ENCODE data around the gene FAM131C. TPM values are rescaled to one million over a fixed set of nuclear protein-coding genes. Genes with fewer than 3 reads are reported as not detected.

Gene FAM131C
- total RNA-seq, 1 experiment from 2014 or later, result not detected

- Histone ChIP-seq H3K27ac (no peak overlapping the region), H3K4me3 (no peak overlapping the region)
These were observed 2.8 kb upstream of the FAM131C start for GRCh38 chr1:16076031-16076864.

GRCh38 chr1:16075337-16076030 lies 2.0 kb upstream of the FAM131C start:
- H3K4me3 ChIP-seq, result no peak overlapping the region
- peaks cover 10% of the 10 kb centered on the region for H3K4me1 ChIP-seq
- no peak overlapping the region for H3K27ac ChIP-seq
- DNase-seq, result peak in 1 of 2 experiments; percentile 45
- H3K9me3 ChIP-seq (replicated peaks), result no peaks in the 10 kb centered on the region
- H3K27me3 ChIP-seq, result peaks cover 18% of the 10 kb centered on the region; the same call in 1 of the 2 replicates
- H3K36me3 ChIP-seq, result no peaks in the 10 kb centered on the region

More at GRCh38 chr1:16076031-16076864, 2.8 kb upstream of the FAM131C start:
- peaks cover 10% of the 10 kb centered on the region for H3K4me1 ChIP-seq
- peaks cover 15% of the 10 kb centered on the region; the same call in 1 of the 2 replicates for H3K27me3 ChIP-seq
- H3K9me3 ChIP-seq (replicated peaks), result no peaks in the 10 kb centered on the region
- DNase-seq, result peak; percentile 81 to 84
- no peaks in the 10 kb centered on the region for H3K36me3 ChIP-seq

DNA sequence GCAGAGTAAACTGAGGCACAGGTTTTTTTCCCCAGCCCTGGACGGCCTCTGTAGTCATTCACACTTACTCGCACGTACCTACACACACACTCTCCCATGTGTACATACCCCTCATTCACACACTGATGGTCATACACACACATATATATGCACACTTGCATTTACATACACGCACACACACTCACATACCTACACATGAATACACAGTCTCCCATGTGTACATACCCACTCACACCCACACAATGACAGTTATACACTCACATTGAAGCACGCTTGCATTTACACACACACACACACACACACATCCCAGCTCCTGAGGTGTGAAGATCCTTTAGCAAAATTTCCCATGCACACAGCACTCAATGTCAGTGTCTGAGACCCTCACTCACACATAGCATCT lies 766 bp upstream of the FAM131C start:
- no peak for DNase-seq
- Histone ChIP-seq H3K4me3 (no peak overlapping the region), H3K4me1 (peaks cover 10% of the 10 kb centered on the region), H3K36me3 (no peaks in the 10 kb centered on the region), H3K9me3 (replicated peaks) (no peaks in the 10 kb centered on the region), H3K27ac (no peak overlapping the region), H3K27me3 (peaks cover 21% of the 10 kb centered on the region; the same call in 1 of the 2 replicates)

- Histone ChIP-seq H3K36me3 (no peaks in the 10 kb centered on the region), H3K27ac (no peak overlapping the region), H3K27me3 (peaks cover 31% of the 10 kb centered on the region), H3K4me3 (peak overlapping the region; percentile 42), H3K4me1 (peaks cover 12% of the 10 kb centered on the region), H3K9me3 (replicated peaks) (no peaks in the 10 kb centered on the region)
- DNase-seq, result no peak
These were observed 601 bp downstream of the FAM131C start for GRCh38 chr1:16072616-16073484.

GRCh38 chr1:16072095-16072494 lies 1.4 kb downstream of the FAM131C start:
- Histone ChIP-seq H3K9me3 (replicated peaks) (no peaks in the 10 kb centered on the region), H3K4me1 (peaks cover 17% of the 10 kb centered on the region), H3K36me3 (no peaks in the 10 kb centered on the region), H3K27ac (no peak overlapping the region), H3K27me3 (peaks cover 34% of the 10 kb centered on the region), H3K4me3 (no peak overlapping the region)
- no peak for DNase-seq

DNA sequence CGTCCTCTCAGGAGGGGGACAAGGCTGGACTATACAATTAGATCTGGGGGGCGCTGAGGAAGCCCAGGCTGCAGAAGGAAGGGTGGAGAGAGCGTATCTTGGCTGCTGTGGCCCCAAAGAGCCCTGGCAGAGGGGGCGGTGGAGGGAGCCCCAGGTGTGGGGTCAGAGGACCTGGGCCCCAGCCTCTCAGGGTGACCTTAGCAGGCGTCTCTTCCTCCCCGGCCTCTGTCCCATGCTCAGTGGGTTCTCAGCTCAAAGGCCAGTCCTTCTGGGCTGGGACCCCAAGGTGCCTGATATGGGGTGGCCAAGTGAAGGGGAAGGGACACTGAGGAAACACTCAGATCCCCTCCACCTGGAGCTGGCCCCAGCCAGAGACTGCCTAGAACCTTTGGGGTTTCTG lies 1.8 kb downstream of the FAM131C start:
- H3K9me3 ChIP-seq (replicated peaks), result no peaks in the 10 kb centered on the region
- H3K4me3 ChIP-seq, result no peak overlapping the region
- DNase-seq, result no peak
- no peaks in the 10 kb centered on the region for H3K36me3 ChIP-seq
- H3K27me3 ChIP-seq, result peaks cover 34% of the 10 kb centered on the region
- H3K27ac ChIP-seq, result no peak overlapping the region
- H3K4me1 ChIP-seq, result peaks cover 22% of the 10 kb centered on the region

DNA sequence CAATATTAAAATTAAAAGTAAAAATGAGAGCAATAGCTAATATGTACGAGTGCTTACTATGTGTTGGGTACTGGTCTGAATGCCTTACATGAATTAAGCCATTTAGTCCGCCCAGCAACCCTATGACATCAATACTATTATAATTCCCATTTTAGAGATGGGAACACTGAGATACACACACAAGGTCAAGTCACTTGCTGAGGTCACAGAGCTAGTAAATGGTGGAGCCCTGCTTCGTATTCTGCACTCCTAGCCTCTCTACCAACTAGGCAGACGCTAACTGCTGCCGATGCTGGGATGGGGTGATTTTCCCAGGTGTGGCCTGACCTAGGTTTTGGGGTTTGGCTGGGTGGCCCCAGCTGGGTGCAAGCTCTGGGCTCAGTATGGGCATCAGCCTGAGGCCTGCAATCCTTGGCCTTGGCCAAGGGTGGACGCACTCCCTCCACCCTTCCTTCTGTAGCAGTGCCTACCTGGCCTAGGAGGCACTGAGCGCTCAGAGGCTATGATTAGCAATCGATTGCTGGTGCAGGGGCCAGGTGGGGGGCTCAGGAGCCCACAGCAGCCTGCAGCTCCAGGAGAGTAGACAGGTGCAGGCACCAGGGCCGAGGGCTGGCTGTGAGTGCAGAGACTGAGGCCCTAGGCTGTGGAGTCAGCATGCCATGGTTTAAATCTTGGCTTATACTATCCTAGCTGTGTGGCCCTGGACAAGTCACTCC lies 2.7 kb downstream of the FAM131C start:
- DNase-seq, result no peak
- H3K4me1 ChIP-seq, result peaks cover 19% of the 10 kb centered on the region
- H3K27me3 ChIP-seq, result peaks cover 38% of the 10 kb centered on the region
- no peaks in the 10 kb centered on the region for H3K36me3 ChIP-seq
- H3K4me3 ChIP-seq, result no peak overlapping the region
- no peak overlapping the region for H3K27ac ChIP-seq
- no peaks in the 10 kb centered on the region for H3K9me3 ChIP-seq (replicated peaks)

GRCh38 chr1:16068356-16069270 lies 4.8 kb downstream of the FAM131C start:
- Histone ChIP-seq H3K4me1 (peaks cover 15% of the 10 kb centered on the region), H3K36me3 (no peaks in the 10 kb centered on the region), H3K9me3 (replicated peaks) (no peaks in the 10 kb centered on the region), H3K27me3 (peaks cover 52% of the 10 kb centered on the region), H3K27ac (no peak overlapping the region), H3K4me3 (no peak overlapping the region)
- DNase-seq, result no peak

- H3K27ac ChIP-seq, result no peak overlapping the region
- peaks cover 56% of the 10 kb centered on the region for H3K27me3 ChIP-seq
- H3K36me3 ChIP-seq, result no peaks in the 10 kb centered on the region
- DNase-seq, result no peak
- H3K4me1 ChIP-seq, result peaks cover 15% of the 10 kb centered on the region
- H3K4me3 ChIP-seq, result no peak overlapping the region
- H3K9me3 ChIP-seq (replicated peaks), result no peaks in the 10 kb centered on the region
These were observed 5.5 kb downstream of the FAM131C start for GRCh38 chr1:16067933-16068332.

DNA sequence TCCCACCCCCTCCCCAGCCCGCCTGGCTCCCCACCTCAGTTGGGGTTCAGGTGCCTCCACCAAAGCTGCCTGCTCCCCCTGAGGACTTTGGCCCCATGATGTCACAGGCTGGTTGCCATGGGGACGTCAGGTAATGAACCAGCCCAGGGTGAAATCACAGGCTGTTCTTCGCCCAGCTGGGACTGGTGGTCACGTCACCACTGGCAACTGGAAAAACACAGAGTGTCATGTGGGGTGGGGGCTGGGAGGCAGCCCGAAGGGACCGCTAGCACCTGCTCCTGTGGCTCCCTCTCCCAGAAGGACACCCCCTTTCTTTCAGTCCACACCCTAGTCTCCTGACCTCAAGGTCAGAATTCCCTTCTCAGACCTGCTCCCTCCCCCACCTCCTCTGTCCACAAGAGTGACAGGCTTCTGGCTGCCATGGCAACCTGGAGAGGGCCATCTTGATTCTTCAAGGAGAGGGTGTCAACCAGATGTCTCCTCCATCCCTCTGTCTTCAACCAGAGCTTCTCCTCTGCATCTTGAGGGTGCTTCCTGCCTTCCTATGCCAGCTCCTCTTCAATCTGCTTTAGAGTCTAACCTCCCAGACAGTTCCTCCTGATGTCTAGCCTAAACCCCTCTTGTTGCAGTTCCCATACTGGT lies 6.2 kb downstream of the FAM131C start:
- H3K36me3 ChIP-seq, result no peaks in the 10 kb centered on the region
- peaks cover 51% of the 10 kb centered on the region for H3K27me3 ChIP-seq
- no peak overlapping the region for H3K4me3 ChIP-seq
- H3K27ac ChIP-seq, result no peak overlapping the region
- peak; percentile 73 to 75 for DNase-seq
- H3K9me3 ChIP-seq (replicated peaks), result no peaks in the 10 kb centered on the region
- H3K4me1 ChIP-seq, result peaks cover 15% of the 10 kb centered on the region

DNA sequence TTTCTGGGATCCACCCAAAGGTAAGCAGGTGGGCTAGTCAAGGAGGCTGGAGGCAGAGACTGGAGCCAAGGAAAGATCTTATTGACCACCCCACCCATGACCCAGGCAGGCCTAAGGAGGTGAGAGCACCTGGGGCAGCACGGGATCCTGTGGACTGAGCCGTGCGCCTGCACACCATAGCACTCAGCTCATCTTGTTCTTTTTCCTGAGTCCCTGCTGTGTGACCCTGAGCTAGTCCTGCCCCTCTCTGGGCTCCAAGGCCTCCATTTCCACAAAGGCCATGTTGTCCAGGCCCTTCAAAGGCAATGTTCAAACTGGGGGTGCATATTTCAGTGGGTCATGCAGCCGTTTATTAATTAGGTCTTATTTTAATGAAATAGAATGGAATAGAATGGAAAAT lies 7.2 kb downstream of the FAM131C start:
- peaks cover 47% of the 10 kb centered on the region for H3K27me3 ChIP-seq
- no peak overlapping the region for H3K27ac ChIP-seq
- no peaks in the 10 kb centered on the region for H3K9me3 ChIP-seq (replicated peaks)
- peaks cover 15% of the 10 kb centered on the region for H3K4me1 ChIP-seq
- H3K4me3 ChIP-seq, result no peak overlapping the region
- DNase-seq, result no peak
- no peaks in the 10 kb centered on the region for H3K36me3 ChIP-seq

DNA sequence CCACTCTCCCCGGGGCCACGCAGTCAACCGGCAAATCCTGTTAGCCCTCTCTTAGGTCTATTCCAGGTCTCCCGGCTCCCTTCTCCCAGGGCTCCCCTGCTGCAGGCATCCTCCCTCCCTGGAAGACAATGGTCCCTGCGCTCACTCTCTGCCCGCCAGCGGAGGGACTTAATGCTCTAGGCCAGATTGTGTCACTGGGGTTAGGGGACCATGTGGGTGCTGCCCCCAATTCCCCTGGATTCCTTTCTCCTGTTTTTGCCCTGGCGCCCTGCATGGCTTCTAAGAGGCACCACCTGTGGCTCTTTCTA lies 8.2 kb downstream of the FAM131C start:
- H3K4me1 ChIP-seq, result peaks cover 15% of the 10 kb centered on the region
- no peak overlapping the region for H3K27ac ChIP-seq
- H3K4me3 ChIP-seq, result no peak overlapping the region
- H3K27me3 ChIP-seq, result peaks cover 51% of the 10 kb centered on the region
- H3K36me3 ChIP-seq, result no peaks in the 10 kb centered on the region
- H3K9me3 ChIP-seq (replicated peaks), result no peaks in the 10 kb centered on the region
- DNase-seq, result no peak

Measured in SJCRH30 (cell line).